ENCODE data around the gene SRSF1.
"Not testable (repeated sequence)": the region's sequence is repeated elsewhere in the genome, so short reads cannot be mapped to it uniquely, and the experiment has no call there.

The SRSF1 gene

GRCh38 chr17:58046239-58047094 lies 39.4 kb upstream of the SRSF1 start:
- Histone ChIP-seq H3K4me1 (ENCODE audit: insufficient read depth, low read length) (no peaks in the 10 kb centered on the region), H3K4me3 (ENCODE audit: low read depth in 1 of 2, low read length in 2 of 2) (no peak overlapping the region), H2AFZ (ENCODE audit: low read depth, low read length) (no peak overlapping the region), H3K79me2 (ENCODE audit: insufficient read depth, low read length) (no peaks in the 10 kb centered on the region), H3K9ac (ENCODE audit: low read depth, low read length) (no peak overlapping the region), H3K27ac (ENCODE audit: low read length) (no peak overlapping the region), H3K27me3 (ENCODE audit: insufficient read depth, low read length, poor library complexity) (peaks cover 32% of the 10 kb centered on the region), H3K36me3 (ENCODE audit: insufficient read depth, low read length) (no peaks in the 10 kb centered on the region), H3K9me3 (ENCODE audit: insufficient read depth, low read length, severe bottlenecking) (no peaks in the 10 kb centered on the region), H3K4me2 (ENCODE audit: insufficient read depth, low read length) (no peak overlapping the region), H4K20me1 (ENCODE audit: insufficient read depth, low read length) (no peaks in the 10 kb centered on the region)
- no peak for TF ChIP-seq EZH2 (IDR thresholded peaks at IDR 0.05; ENCODE audit: borderline replicate concordance, low read depth, low read length, severe bottlenecking)
- TF ChIP-seq, protein P1, sequence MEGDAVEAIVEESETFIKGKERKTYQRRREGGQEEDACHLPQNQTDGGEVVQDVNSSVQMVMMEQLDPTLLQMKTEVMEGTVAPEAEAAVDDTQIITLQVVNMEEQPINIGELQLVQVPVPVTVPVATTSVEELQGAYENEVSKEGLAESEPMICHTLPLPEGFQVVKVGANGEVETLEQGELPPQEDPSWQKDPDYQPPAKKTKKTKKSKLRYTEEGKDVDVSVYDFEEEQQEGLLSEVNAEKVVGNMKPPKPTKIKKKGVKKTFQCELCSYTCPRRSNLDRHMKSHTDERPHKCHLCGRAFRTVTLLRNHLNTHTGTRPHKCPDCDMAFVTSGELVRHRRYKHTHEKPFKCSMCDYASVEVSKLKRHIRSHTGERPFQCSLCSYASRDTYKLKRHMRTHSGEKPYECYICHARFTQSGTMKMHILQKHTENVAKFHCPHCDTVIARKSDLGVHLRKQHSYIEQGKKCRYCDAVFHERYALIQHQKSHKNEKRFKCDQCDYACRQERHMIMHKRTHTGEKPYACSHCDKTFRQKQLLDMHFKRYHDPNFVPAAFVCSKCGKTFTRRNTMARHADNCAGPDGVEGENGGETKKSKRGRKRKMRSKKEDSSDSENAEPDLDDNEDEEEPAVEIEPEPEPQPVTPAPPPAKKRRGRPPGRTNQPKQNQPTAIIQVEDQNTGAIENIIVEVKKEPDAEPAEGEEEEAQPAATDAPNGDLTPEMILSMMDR (IDR thresholded peaks at IDR 0.05; ENCODE audit: borderline replicate concordance, extremely low read depth, low read length, poor library complexity, severe bottlenecking): no peak
- DNase-seq: no peak
- ATAC-seq (ENCODE audit: insufficient read depth, low read depth): no peak

GRCh38 chr17:58044256-58044655 lies 37.2 kb upstream of the SRSF1 start:
- H4K20me1 ChIP-seq (ENCODE audit: insufficient read depth, low read length); ATAC-seq (ENCODE audit: insufficient read depth, low read depth); H3K27ac ChIP-seq (ENCODE audit: low read length); H3K9me3 ChIP-seq (ENCODE audit: insufficient read depth, low read length, severe bottlenecking); H2AFZ ChIP-seq (ENCODE audit: low read depth, low read length); H3K4me3 ChIP-seq (ENCODE audit: low read depth in 1 of 2, low read length in 2 of 2); H3K4me2 ChIP-seq (ENCODE audit: insufficient read depth, low read length); H3K4me1 ChIP-seq (ENCODE audit: insufficient read depth, low read length); H3K9ac ChIP-seq (ENCODE audit: low read depth, low read length); DNase-seq; H3K36me3 ChIP-seq (ENCODE audit: insufficient read depth, low read length); H3K79me2 ChIP-seq (ENCODE audit: insufficient read depth, low read length): not testable (repeated sequence)
- peaks cover 46% of the 10 kb centered on the region for H3K27me3 ChIP-seq (ENCODE audit: insufficient read depth, low read length, poor library complexity)

GRCh38 chr17:58043221-58044181 lies 36.5 kb upstream of the SRSF1 start:
- no peak for ATAC-seq (ENCODE audit: insufficient read depth, low read depth)
- no peak for TF ChIP-seq EZH2 (IDR thresholded peaks at IDR 0.05; ENCODE audit: borderline replicate concordance, low read depth, low read length, severe bottlenecking)
- TF ChIP-seq, protein P1 (IDR thresholded peaks at IDR 0.05; ENCODE audit: borderline replicate concordance, extremely low read depth, low read length, poor library complexity, severe bottlenecking): no peak
- Histone ChIP-seq H3K9ac (ENCODE audit: low read depth, low read length) (no peak overlapping the region), H3K4me1 (ENCODE audit: insufficient read depth, low read length) (no peaks in the 10 kb centered on the region), H3K4me2 (ENCODE audit: insufficient read depth, low read length) (no peak overlapping the region), H3K9me3 (ENCODE audit: insufficient read depth, low read length, severe bottlenecking) (no peaks in the 10 kb centered on the region), H3K4me3 (ENCODE audit: low read depth in 1 of 2, low read length in 2 of 2) (no peak overlapping the region), H3K27ac (ENCODE audit: low read length) (no peak overlapping the region), H2AFZ (ENCODE audit: low read depth, low read length) (no peak overlapping the region), H3K27me3 (ENCODE audit: insufficient read depth, low read length, poor library complexity) (peaks cover 51% of the 10 kb centered on the region), H4K20me1 (ENCODE audit: insufficient read depth, low read length) (no peaks in the 10 kb centered on the region), H3K79me2 (ENCODE audit: insufficient read depth, low read length) (no peaks in the 10 kb centered on the region), H3K36me3 (ENCODE audit: insufficient read depth, low read length) (no peaks in the 10 kb centered on the region)
- no peak for DNase-seq

DNA sequence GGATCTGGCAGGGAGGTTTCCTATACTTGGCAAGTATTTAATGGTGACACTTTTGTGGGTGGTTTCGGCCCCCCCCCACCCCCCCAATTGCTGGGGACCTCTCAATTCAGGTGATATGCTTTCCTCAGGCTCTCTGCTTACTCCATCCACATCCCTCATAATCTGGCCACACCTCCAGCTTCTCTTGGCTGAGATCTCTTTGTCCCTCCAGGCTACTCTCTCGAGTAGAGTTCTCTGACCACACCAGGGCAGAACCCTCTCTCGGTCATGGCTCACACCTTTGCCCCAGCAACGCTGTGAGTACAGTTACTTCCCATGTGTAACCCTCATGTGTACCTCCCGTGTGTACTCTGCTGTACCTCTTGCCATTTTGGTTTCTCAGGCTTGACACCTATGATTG lies 34.1 kb upstream of the SRSF1 start:
- Histone ChIP-seq H4K20me1 (ENCODE audit: insufficient read depth, low read length) (no peaks in the 10 kb centered on the region), H3K4me3 (ENCODE audit: low read depth in 1 of 2, low read length in 2 of 2) (no peak overlapping the region), H3K36me3 (ENCODE audit: insufficient read depth, low read length) (no peaks in the 10 kb centered on the region), H2AFZ (ENCODE audit: low read depth, low read length) (no peak overlapping the region), H3K4me1 (ENCODE audit: insufficient read depth, low read length) (no peaks in the 10 kb centered on the region), H3K27ac (ENCODE audit: low read length) (no peak overlapping the region), H3K9me3 (ENCODE audit: insufficient read depth, low read length, severe bottlenecking) (no peaks in the 10 kb centered on the region), H3K27me3 (ENCODE audit: insufficient read depth, low read length, poor library complexity) (peaks cover 47% of the 10 kb centered on the region), H3K9ac (ENCODE audit: low read depth, low read length) (no peak overlapping the region), H3K4me2 (ENCODE audit: insufficient read depth, low read length) (no peak overlapping the region), H3K79me2 (ENCODE audit: insufficient read depth, low read length) (no peaks in the 10 kb centered on the region)
- DNase-seq (no peak), ATAC-seq (ENCODE audit: insufficient read depth, low read depth) (no peak)
- TF ChIP-seq, protein P1 (IDR thresholded peaks at IDR 0.05; ENCODE audit: borderline replicate concordance, extremely low read depth, low read length, poor library complexity, severe bottlenecking): no peak
- TF ChIP-seq EZH2 (IDR thresholded peaks at IDR 0.05; ENCODE audit: borderline replicate concordance, low read depth, low read length, severe bottlenecking): no peak

Measured in DND-41 (cell line).